IPS DF 4.7 (cell line): Measurements from ENCODE around the gene ZNF263.

ENCODE experiments used
- DNase-seq: peaks from one replicate; pipeline ENCODE4 v3.0.0-alpha.2; 2013; ENCODE audit warnings: low spot score; ENCODE audit errors: extremely low read depth

Gene ZNF263

GRCh38 chr16:3317315-3317999 lies 34.2 kb downstream of the ZNF263 start:
- no peak for DNase-seq

- DNase-seq = no peak
These were observed 38.5 kb downstream of the ZNF263 start for GRCh38 chr16:3321816-3322215.

GRCh38 chr16:3327514-3327913 lies 44.2 kb downstream of the ZNF263 start:
- no peak for DNase-seq

- DNase-seq = no peak
These were observed 44.8 kb downstream of the ZNF263 start for GRCh38 chr16:3328104-3328503.

- no peak for DNase-seq
These were observed 45.4 kb downstream of the ZNF263 start for GRCh38 chr16:3328643-3329042.
